CD14-positive monocyte (primary cell): ENCODE data around the gene CD93. TPM values are rescaled to one million over a fixed set of nuclear protein-coding genes. Genes with fewer than 3 reads are reported as not detected.

Experiments
- DNase-seq, 3 donors: peaks; one replicate each; pipeline ENCODE4 v3.0.0-alpha.2; 2011 to 2022
- H2AFZ ChIP-seq: 2 replicates; pipeline ENCODE4 v1.6.0; 2012; ENCODE audit warnings: mild to moderate bottlenecking, low read depth, low read length, inconsistent platforms; ENCODE audit not compliant: insufficient read depth, poor library complexity, severe bottlenecking
- H3K27ac ChIP-seq, 2 donors: 1 replicate in 1 of 2; 2 replicates in 1 of 2; pipeline ENCODE4 v1.5.1; 2012 to 2013; ENCODE audit warnings: low read length in 2 of 2, control low read depth in 1 of 2, inconsistent platforms in 1 of 2, low read depth in 1 of 2, mild to moderate bottlenecking in 1 of 2
- H3K27me3 ChIP-seq, 2 donors: one replicate each; pipeline versions ENCODE4 v1.6.0 to v1.6.1; 2011 to 2013; ENCODE audit warnings: low read length in 2 of 2; ENCODE audit not compliant: control insufficient read depth in 2 of 2, insufficient read depth in 2 of 2
- H3K36me3 ChIP-seq, 2 donors: replicated peaks in 1 of 2; 1 replicate in 1 of 2; 2 replicates in 1 of 2; pipeline versions ENCODE4 v1.5.1 to v1.6.1; 2012 to 2013; ENCODE audit warnings: low read length in 2 of 2, control low read depth in 1 of 2, inconsistent platforms in 1 of 2, mild to moderate bottlenecking in 1 of 2; ENCODE audit not compliant: insufficient read depth in 2 of 2, control insufficient read depth in 1 of 2
- H3K4me1 ChIP-seq, 2 donors: 1 replicate in 1 of 2; 2 replicates in 1 of 2; pipeline versions ENCODE4 v1.5.1 to v1.6.1; 2012 to 2013; ENCODE audit warnings: low read length in 2 of 2, control low read depth in 1 of 2, inconsistent platforms in 1 of 2, mild to moderate bottlenecking in 1 of 2, moderate library complexity in 1 of 2; ENCODE audit not compliant: insufficient read depth in 2 of 2, control insufficient read depth in 1 of 2
- H3K4me2 ChIP-seq: replicated peaks from 2 replicates; pipeline ENCODE3; 2012; ENCODE audit warnings: low read length, moderate library complexity, mild to moderate bottlenecking; ENCODE audit not compliant: poor library complexity, severe bottlenecking; ENCODE audit errors: extremely low read depth
- H3K4me3 ChIP-seq, 3 experiments: fragments of 200-600 bp in 1 of 3; sonication (generic) in 1 of 3; replicated peaks in 1 of 3; 1 replicate in 2 of 3; 2 replicates in 1 of 3; pipeline ENCODE4 v1.5.1; 2011 to 2013; ENCODE audit warnings: low read length in 3 of 3, mild to moderate bottlenecking in 3 of 3, control low read depth in 2 of 3, low read depth in 2 of 3, inconsistent platforms in 1 of 3, moderate library complexity in 1 of 3
- H3K79me2 ChIP-seq: 2 replicates; pipeline ENCODE4 v1.6.0; 2012; ENCODE audit warnings: mild to moderate bottlenecking, control low read depth, inconsistent platforms, low read length, moderate library complexity; ENCODE audit not compliant: insufficient read depth
- H3K9ac ChIP-seq: 2 replicates; pipeline ENCODE4 v1.6.0; 2017; ENCODE audit warnings: low read length, mild to moderate bottlenecking; ENCODE audit not compliant: insufficient read depth, poor library complexity, severe bottlenecking
- H3K9me3 ChIP-seq, 2 donors: replicated peaks in 1 of 2; 1 replicate in 1 of 2; 2 replicates in 1 of 2; pipeline versions ENCODE4 v1.5.1 to v1.6.1; 2012 to 2013; ENCODE audit warnings: low read length in 2 of 2, control low read depth in 1 of 2; ENCODE audit not compliant: control insufficient read depth in 1 of 2, insufficient read depth in 1 of 2
- H4K20me1 ChIP-seq: 2 replicates; pipeline ENCODE4 v1.6.0; 2012; ENCODE audit warnings: mild to moderate bottlenecking, low read length, control low read depth, moderate library complexity; ENCODE audit not compliant: insufficient read depth
- H3K27ac Mint-ChIP-seq, 7 donors: one replicate each; pipeline ENCODE4 v1.8.0; 2020; ENCODE audit warnings: mild to moderate bottlenecking in 7 of 7, mixed read lengths in 7 of 7, moderate library complexity in 6 of 7, inconsistent platforms in 2 of 7
- H3K27me3 Mint-ChIP-seq, 3 donors: one replicate each; pipeline ENCODE4 v1.8.0; 2021 to 2022; ENCODE audit warnings: low read depth in 3 of 3, mild to moderate bottlenecking in 3 of 3, mixed read lengths in 3 of 3, moderate library complexity in 3 of 3, inconsistent platforms in 1 of 3
- H3K36me3 Mint-ChIP-seq, 2 donors: one replicate each; pipeline ENCODE4 v1.8.0; 2020; ENCODE audit warnings: mixed read lengths in 2 of 2, inconsistent platforms in 1 of 2, mild to moderate bottlenecking in 1 of 2
- H3K4me1 Mint-ChIP-seq: one replicate; pipeline ENCODE4 v1.8.0; 2020; ENCODE audit warnings: mild to moderate bottlenecking, mixed read lengths
- H3K4me3 Mint-ChIP-seq, 2 donors: one replicate each; pipeline ENCODE4 v1.8.0; 2020; ENCODE audit warnings: mild to moderate bottlenecking in 2 of 2, mixed read lengths in 2 of 2, moderate library complexity in 1 of 2
- H3K9me3 Mint-ChIP-seq, 7 donors: one replicate each; pipeline ENCODE4 v1.8.0; 2020 to 2022; ENCODE audit warnings: mixed read lengths in 7 of 7, mild to moderate bottlenecking in 6 of 7, moderate library complexity in 6 of 7, inconsistent platforms in 2 of 7
- CTCF ChIP-seq: fragments of 200-600 bp; IDR thresholded peaks from one replicate; pipeline ENCODE4 v1.8.0; 2022; ENCODE audit warnings: antibody characterized with exemption, mild to moderate bottlenecking
- WGBS: methylation state at CpG from one replicate; pipeline ENCODE4 v1.1.5; 2013; ENCODE audit warnings: missing lambda C conversion rate; ENCODE audit not compliant: insufficient coverage; 5-methylcytosine and 5-hydroxymethylcytosine counted together
- intact Hi-C, 2 donors: fragments of 100-400 bp; cut with micrococcal nuclease; formaldehyde crosslinking; loops; one replicate each; pipeline versions ENCODE4 v1.15.0 to v1.15.1; 2023
- polyA plus RNA-seq, 3 donors: library from polyadenylated mRNA; depleted of rRNA in 1 of 3; unstranded in 2 of 3; stranded (reverse) in 1 of 3; fragments of 300-500 nt in 2 of 3; fragments of >200 nt in 1 of 3; fragmentation: Illumina TruSeq in 2 of 3; gene quantifications; 1 replicate in 2 of 3; 2 replicates in 1 of 3; pipeline ENCODE4 v1.2.3, GENCODE V29; 2012 to 2021

The CD93 gene
- polyA plus RNA-seq, 3 donors: 26.0 to 170 (median 48.9) TPM

DNA sequence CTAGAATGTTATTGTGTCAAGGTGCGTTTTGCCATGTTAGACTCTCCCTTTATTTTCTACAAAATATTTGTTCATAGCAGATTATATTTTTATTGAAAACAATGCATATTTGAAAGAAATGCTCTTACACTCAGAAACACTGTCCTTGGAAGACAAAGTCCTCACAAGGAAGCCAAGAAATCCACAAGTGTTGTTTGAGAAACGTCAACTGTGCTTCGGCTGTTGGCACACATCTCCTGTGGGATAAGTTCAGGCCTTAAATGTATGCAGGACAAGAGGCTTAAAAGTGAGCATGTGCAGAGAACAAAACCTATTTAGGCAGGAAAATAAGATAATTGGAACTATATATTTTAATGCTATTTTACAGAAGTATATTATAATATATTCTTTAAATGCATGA is 27.1 kb downstream of the CD93 start:
- no peak for TF ChIP-seq CTCF
- no peak overlapping the region for H3K4me3 Mint-ChIP-seq
- no peak overlapping the region for H3K27ac ChIP-seq
- H3K27me3 ChIP-seq: no peaks in the 10 kb centered on the region
- H2AFZ ChIP-seq: no peak overlapping the region
- peaks cover 0 to 2% of the 10 kb centered on the region in 2 donors for H3K36me3 Mint-ChIP-seq
- H3K4me1 Mint-ChIP-seq: peaks cover 39% of the 10 kb centered on the region
- intact Hi-C loops: no loop called here
- DNase-seq: no peak
- H3K27ac Mint-ChIP-seq: no peak overlapping the region
- peaks cover 34 to 38% of the 10 kb centered on the region in 2 donors for H3K4me1 ChIP-seq
- H3K36me3 ChIP-seq: no peaks in the 10 kb centered on the region
- peaks cover 0 to 1% (median 0%) of the 10 kb centered on the region in 3 donors for H3K27me3 Mint-ChIP-seq
- peaks cover 5 to 13% (median 8%) of the 10 kb centered on the region in 7 donors for H3K9me3 Mint-ChIP-seq
- no peak overlapping the region for H3K4me2 ChIP-seq
- no peak overlapping the region for H3K4me3 ChIP-seq
- H4K20me1 ChIP-seq: no peaks in the 10 kb centered on the region
- H3K9ac ChIP-seq: no peak overlapping the region
- no CpG with 5 or more reads among the region's 3 CpGs for WGBS
- H3K9me3 ChIP-seq: peaks cover 4 to 5% of the 10 kb centered on the region in 2 donors
- no peaks in the 10 kb centered on the region for H3K79me2 ChIP-seq

GRCh38 chr20:23058240-23058639 is 27.9 kb downstream of the CD93 start:
- no peak overlapping the region for H3K4me2 ChIP-seq
- Mint-ChIP-seq H3K27ac (no peak overlapping the region), H3K36me3 (peaks cover 0 to 2% of the 10 kb centered on the region in 2 donors), H3K9me3 (peaks cover 5 to 13% (median 8%) of the 10 kb centered on the region in 7 donors), H3K4me3 (no peak overlapping the region), H3K27me3 (peaks cover 0 to 1% (median 0%) of the 10 kb centered on the region in 3 donors), H3K4me1 (peaks cover 33% of the 10 kb centered on the region)
- no peak overlapping the region for H3K27ac ChIP-seq
- no peaks in the 10 kb centered on the region for H3K27me3 ChIP-seq
- intact Hi-C loops: no loop called here
- H3K4me3 ChIP-seq: no peak overlapping the region
- H4K20me1 ChIP-seq: no peaks in the 10 kb centered on the region
- peaks cover 30 to 31% of the 10 kb centered on the region in 2 donors for H3K4me1 ChIP-seq
- no CpG with 5 or more reads among the region's 1 CpG for WGBS
- H3K36me3 ChIP-seq: no peaks in the 10 kb centered on the region
- H3K79me2 ChIP-seq: no peaks in the 10 kb centered on the region
- H2AFZ ChIP-seq: no peak overlapping the region
- TF ChIP-seq CTCF: no peak
- H3K9ac ChIP-seq: no peak overlapping the region
- peaks cover 4 to 5% of the 10 kb centered on the region in 2 donors for H3K9me3 ChIP-seq
- DNase-seq: no peak
